GM18517 (cell line): ENCODE results near the gene PTPN9.
"Not testable (repeated sequence)": the region's sequence is repeated elsewhere in the genome, so short reads cannot be mapped to it uniquely, and the experiment has no call there.

Source experiments
- ATAC-seq: cut with Tn5 transposase; IDR thresholded peaks from one replicate; pipeline ENCODE4 v1.9.1; 2021; ENCODE audit warnings: mild to moderate bottlenecking, moderate library complexity; ENCODE audit not compliant: unreplicated experiment

The PTPN9 gene

DNA sequence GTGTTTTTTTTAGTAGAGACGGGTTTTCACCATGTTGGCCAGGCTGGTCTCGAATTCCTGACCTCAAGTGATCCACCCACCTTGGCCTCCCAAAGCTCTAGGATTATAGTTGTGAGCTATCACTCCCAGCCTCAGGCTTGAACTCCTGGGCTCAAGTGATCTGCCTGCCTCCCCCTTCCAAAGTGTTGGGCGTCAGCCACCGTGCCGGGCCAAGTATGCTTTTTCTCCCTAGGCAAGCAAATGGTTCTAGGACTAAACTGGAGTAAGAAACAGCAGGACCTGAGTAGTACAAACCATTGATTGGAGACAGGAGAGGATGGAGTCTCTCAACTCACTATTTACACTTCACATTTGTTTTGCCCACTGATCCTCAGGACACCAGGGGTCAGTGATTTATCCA, 4.6 kb upstream of the PTPN9 start:
- ATAC-seq: no peak

DNA sequence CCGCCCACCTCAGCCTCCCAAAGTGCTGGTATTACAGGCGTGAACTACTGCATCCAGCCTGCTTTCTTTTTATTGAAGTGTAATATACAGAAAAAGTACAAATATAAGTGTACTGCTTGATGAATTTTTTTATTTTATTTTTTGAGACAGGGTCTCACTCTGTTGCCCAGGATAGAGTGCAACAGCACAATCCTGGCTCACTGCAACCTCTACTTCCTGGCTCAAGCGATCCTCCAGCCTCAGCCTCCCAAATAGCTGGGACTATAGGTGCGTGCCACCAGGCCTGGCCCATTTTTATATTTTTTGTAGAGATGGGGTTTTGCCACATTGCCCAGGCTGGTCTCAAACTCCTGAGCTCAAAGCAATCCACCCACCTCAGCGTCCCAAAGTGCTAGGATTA, 3.8 kb upstream of the PTPN9 start:
- not testable (repeated sequence) for ATAC-seq

DNA sequence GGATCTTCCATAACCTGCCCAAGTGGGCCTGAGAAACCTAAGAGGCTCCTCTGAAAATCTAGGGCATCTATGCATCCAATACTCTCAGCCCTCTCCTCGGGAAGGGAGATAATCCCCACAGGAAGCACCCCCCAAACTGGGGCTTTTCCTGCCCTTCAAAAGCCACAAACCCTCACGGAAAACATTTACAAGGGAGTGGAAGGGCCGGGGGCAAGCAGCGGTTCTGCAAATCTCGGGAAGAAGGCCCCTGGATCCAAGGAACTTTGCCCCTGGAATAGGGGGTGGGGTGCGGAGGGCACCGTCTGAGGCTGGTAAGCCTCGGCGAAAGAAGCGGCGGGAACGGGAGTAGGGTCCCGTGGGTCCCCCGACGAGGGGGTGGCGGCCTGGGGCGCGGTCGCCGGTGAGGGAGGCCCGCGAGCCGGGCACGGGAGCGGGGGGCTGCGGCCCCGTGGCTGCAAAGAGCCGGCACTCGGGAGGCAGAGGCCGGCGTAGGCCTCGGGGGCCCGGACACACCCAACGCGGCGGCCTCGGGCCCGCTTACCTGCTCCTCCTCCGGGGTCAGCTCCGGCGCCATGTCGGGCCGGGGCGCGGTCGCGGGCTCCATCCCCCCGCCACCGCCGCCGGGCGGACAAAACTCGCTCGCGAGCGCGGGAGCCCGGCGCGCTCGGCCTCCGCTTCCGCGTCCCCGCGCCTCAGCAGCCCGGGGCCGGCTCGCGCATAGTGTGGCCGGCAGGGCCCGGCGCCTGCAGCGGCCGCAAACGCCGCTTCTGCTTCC, 755 bp downstream of the PTPN9 start:
- ATAC-seq: no peak

DNA sequence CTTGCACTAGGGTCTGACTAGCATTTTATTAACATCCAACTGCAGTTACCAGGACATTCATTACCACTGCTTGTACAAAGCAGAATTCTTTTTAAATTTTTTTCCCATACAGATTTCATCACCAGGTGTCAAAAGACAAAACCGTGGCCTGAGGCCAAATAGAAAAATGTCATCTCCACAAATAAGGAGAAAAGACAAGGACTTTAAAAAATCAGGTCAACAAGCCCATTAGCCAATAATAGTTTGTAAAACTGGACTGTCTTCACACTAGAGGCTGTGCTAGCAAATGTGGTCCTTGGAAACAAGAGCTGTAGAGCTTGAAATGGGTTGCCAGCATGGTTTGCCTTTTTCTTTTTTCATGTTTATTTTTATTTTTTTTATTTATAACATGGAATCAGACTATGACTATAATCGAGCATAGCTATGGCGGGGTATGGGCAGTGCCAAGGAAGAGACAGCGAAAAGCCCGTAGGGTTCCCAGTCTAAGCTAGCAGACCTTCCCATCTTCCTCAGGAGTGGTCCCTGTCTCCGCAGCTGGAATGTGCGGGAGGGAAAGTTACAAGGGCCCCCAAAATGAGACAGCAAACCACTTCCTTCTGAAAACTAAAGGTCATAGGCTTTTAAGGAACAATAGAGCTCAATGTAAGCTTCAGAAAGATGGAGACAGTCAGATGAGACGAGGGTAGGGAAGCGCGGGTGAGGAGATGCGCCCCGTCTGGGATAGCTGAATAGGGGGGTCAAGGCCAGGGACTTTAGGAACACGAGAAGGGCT, 1.5 kb downstream of the PTPN9 start:
- no peak for ATAC-seq

DNA sequence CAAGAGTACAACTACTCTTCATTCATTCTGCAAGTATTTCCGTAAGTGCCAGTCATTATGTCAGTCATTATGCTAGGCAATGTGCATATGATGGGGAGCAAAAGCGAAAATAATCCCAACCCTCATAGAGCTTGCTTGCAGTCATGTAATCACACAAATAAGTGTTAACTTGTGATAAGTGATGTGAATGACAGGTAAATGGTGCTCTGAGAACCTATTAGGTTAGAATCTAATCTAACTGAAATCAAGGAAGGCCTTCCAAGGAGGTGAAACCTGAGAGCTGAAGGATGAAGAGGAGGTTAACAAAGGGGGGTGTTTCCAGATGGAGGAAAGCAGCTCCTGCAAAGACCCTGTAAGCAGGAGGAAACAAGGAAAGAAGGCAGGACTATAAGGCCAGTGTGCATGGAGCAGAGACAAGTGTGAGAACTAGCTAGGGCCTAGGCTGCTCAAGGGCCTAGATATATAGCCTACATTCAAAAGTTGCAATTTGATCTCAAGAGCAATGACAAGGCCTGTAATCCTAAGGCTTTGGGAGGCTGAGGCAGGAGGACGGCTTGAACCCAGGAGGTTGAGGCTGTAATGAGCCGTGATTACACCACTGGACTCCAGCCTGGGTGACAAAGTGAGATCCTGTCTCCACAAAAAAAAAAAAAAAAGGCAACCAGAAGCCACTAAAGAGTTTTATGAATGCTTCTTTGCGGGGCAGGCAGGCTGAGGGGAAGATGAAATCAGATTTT, 5.3 kb downstream of the PTPN9 start:
- ATAC-seq: no peak

DNA sequence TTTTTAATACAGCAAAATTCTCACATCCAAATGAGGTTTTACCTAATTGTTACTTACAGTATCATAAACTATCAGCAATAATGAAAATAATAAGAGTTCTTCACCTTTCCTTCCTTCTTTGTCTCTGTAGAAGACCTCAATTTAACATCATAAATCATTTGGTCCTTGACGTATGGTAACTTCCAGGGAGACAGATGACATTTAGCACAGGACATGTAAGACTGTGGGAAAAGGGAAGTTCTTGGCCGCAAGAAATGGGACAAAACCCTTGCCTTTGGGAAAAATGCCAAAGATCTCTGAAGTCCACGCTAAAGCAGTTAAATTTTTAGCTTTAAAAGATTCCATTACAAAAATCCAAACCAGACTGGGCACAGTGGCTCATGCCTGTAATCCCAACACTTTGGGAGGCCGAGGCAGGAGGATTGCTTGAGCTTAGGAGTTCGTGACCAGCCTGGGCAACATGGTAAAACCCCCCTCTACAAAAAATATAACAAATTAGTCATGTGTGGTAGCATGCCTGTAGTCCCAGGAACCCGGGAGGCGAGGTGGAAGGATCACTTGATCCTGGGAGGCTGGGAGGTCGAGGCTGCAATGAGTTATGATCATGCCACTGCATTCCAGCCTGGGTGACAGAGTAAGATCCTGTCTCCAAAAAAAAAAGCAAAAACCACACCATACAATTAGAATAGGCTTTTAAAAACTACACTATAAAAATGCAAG, 8.8 kb downstream of the PTPN9 start:
- ATAC-seq: no peak

DNA sequence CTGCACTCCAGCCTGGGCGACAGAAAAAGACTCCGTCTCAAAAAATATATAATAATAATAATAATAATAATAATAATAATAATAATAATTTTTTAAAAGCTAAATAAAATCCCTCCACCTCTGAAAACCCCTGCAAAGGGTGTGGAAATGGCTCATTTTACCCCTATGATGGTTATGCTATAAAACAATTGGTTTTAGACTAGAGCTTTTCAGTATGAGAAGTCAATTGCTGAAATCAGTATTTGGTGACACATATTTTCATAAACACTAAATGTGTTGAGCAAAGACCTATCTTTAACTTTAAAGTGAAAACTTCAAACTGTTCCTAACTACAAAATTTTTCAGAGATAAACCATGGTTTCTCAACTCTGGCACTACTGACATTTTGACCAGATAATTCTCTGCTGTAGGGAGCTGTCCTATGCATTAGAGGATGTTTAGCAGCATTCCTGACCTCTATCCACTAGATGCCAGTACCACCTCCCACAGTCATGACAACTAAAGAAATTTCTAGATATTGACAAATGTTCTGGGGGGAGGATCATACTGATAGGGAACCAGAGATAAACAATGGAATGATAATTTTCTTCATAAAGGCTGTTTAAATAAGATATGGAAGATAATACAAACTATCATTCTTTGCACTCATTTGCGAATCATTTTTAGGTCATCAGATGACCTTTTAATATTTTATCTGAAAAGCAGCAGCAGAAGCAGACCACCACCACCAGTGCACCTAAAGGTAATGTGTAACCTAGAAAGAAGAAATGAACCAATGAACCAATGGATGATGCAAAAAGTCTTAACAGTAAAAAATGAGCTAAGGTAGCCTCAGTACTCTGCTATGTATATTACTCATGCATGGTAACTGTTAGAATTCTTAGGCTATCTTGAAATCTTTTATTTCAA, 13.8 kb downstream of the PTPN9 start:
- no peak for ATAC-seq

DNA sequence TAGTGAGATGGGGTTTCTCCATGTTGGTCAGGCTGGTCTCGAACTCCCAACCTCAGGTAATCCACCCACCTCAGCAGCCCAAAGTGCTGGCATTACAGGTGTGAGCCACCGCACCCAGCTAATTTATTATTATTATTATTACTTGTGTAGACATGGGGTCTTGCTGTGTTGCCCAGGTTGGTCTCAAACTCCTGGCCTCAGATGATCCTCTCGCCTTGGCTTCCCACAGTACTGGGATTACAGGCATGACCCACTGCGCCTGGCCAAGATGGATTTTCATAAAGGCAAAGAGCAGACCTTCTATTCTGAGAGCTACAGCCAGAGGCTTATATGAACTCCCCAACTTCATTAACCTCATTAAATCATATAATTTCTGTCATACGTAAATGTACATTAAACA, 17.2 kb downstream of the PTPN9 start:
- no peak for ATAC-seq

DNA sequence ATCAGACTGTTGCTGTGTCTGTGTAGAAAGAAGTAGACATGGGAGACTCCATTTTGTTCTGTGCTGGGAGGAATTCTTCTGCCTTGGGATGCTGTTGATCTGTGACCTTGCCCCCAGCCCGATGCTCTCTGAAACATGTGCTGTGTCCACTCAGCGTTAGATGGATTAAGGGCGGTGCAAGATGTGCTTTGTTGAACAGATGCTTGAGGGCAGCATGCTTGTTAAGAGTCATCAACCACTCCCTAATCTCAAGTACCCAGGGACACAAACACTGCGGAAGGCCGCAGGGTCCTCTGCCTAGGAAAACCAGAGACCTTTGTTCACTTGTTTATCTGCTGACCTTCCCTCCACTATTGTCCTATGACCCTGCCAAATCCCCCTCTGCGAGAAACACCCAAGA, 19.8 kb downstream of the PTPN9 start:
- ATAC-seq: not testable (repeated sequence)

DNA sequence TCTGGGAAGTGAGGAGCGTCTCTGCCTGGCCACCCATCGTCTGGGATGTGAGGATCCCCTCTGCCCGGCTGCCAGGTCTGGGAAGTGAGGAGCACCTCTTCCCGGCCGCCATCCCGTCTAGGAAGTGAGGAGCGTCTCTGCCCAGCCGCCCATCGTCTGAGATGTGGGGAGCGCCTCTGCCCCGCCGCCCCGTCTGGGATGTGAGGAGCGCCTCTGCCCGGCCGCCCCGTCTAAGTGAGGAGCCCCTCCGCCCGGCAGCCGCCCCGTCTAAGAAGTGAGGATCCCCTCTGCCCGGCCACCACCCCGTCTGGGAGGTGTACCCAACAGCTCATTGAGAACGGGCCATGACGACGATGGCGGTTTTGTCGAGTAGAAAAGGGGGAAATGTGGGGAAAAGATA, 20.2 kb downstream of the PTPN9 start:
- not testable (repeated sequence) for ATAC-seq

DNA sequence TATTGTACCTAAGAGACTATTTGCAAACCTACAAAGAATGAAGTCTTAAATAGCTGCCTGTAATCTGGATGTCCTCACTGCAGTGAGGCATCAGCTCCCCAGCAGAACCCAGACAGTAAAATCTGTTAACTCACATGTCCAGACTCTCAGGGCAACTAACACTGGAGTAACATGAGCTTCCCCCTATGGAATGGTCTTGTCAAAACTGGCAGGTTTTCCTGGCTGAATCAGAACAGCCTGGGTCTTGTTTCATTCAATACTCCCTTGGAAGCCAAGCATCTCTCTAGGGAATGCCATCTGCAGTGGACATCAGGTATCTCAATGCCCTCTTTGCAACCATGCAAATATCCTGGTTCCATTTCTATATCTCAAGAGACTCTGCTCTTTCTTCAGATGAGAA, 24.4 kb downstream of the PTPN9 start:
- no peak for ATAC-seq

DNA sequence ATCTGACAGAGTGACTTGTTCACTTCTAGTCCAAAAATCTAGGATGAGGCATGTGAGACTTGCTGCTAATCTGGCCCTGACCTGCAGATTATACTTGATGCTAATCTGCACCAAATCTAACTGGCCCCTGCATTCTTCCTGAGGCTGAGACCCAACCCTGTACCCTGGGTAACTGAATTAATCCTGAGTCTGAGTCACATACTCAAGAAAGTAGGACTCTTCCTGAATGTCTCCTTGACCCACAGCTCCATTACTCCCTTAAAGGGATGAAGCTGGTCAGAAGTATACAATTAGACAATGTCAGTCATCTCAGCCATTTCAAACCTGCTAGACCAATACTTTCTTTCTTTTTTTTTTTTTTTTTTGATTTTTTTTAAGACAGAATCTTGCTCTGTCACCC, 25.5 kb downstream of the PTPN9 start:
- no peak for ATAC-seq

DNA sequence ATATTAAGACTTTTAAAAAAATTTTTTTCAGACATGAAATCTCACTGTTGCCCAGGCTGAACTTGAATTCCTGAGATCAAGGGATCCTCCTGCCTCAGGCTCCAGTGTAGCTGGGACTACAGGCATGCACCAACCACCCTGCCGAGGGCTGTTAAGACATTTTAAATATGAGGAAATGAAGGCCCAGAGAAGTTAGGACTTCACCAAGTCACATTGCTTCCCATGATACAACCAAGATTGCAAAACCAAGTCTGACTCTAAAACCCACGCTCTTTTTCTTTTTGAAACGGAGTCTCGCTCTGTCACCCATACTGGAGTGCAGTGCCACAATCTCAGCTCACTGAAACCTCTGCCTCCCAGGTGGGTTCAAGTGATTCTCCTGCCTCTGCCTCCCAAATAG, 28.0 kb downstream of the PTPN9 start:
- no peak for ATAC-seq

DNA sequence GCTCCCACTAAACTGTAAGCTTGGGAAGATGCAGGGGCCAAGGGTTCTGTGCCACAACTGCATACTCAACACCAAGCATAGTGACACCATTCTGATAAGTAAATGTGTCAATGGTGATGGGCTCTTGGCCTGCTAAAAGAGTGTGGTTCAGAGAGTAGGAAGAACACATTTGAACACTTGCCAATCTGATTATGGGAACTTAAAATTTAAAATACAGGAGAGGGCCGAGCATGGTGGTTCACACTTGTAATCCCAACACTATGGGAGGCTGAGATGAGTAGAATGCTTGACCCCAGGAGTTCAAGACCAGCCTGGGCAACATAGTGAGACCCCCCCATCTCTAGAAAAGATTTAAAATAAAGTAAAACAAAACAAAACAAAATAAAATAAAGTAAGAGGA, 34.1 kb downstream of the PTPN9 start:
- ATAC-seq: no peak

DNA sequence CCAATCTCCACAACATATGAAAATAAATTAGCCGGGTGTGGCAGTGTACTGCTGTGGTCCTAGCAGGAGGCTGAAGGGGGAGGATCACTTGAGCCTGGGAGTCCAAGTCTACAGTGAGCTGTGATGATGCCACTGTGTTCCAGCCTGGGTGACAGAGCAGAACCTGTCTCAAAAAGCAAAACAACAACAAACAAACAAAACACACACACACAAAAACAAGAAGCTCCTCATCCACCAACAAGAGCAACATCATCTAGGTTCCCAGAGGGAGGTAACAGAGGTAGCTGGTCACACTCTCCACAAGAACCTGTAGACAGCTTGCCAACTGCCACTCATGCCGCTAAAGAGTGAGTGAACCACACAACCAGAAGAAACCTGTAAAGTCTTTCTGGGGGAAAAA, 34.8 kb downstream of the PTPN9 start:
- no peak for ATAC-seq

DNA sequence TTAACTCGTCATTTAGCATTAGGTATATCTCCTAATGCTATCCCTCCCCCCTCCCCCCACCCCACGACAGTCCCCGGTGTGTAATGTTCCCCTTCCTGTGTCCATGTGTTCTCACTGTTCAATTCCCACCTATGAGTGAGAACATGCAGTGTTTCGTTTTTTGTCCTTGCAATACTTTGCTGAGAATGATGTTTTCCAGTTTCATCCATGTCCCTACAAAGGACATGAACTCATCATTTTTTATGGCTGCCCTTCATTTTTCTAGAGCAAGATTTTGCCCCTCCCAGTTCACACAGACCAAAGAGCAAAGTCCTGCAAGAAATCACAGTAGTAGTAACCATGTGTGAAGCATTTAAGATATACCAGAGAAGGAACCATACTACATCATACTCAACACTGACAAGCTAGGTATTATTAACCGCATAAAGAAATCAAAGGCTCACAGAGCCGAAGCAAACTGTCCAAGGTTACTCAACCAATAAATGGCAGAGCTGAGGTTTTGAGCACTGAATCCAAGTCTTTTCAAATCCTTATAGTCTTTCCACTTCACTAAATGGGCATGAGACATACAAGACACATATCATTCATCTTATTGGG, 36.1 kb downstream of the PTPN9 start:
- ATAC-seq: not testable (repeated sequence)

DNA sequence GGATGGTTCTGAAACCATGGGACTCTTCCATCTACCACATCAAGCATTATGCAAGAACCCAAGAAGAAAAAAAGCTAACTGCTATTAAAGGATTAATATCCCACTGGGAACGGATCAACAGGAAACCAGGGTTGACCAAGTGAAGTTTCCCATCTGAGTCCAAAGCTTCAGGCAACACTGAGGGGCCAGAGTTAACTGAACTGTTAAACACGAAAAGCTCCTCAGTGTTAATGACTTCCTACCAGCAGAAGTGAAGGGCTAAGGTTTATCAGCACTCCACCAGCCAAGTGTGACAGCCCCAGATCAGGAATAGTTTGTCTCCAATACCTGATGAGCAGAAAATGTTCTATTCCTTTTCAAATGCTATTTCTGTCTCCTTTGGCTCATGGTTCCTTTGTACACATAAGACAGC, 36.7 kb downstream of the PTPN9 start:
- no peak for ATAC-seq

DNA sequence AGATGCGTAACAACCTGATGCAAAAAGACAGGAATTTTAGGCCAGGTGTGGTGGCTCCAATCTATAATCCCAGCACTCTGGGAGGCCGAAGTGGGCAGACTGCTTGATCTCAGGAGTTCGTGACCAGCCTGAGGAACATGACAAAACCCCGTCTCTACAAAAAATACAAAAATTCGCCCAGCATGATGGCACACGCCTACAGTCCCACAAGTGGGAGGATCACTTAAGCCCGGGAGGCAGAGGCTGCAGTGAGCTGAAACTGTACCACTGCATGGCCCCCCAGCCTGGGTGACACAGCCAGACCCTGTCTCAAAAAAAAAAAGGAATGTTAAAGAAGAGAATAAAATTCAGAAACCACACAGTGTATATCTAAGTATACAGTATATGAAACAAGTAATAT, 40.7 kb downstream of the PTPN9 start:
- no peak for ATAC-seq

DNA sequence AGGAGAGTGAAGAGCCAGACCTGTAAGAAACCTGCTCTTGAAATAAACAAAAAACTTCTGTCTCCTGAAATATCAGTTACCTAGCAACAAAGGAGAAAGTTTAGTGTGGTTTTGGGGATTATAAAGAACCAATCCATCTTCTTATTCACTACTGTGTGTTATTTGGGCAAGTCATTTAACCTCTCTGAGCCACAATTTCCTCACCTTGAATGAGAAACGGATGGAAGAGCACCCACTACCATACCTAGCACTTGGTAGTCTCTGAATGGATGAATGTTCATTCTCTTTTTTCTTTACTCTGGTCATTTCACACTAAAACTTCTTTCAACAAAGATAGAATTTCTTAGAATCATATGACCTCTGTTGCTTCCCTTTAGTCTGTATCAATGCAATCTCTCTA, 45.2 kb downstream of the PTPN9 start:
- no peak for ATAC-seq
